Heart left ventricle (tissue), 13 donors: Measurements from ENCODE around the gene HSD11B2.

Experiments
- POLR2A ChIP-seq, 2 donors: fragments of 450-650 bp; IDR thresholded peaks; one replicate each; pipeline ENCODE4 v1.6.1; 2017; ENCODE audit warnings: antibody characterized with exemption in 2 of 2, mild to moderate bottlenecking in 2 of 2, moderate library complexity in 2 of 2
- TF ChIP-seq, protein P1 (sequence below), 12 donors: fragments of 200-600 bp; sonication (generic) in 4 of 12; IDR thresholded peaks; one replicate each; pipeline versions ENCODE4 v1.5.0 to v1.8.0; 2018 to 2022; ENCODE audit warnings: antibody characterized with exemption in 12 of 12, mild to moderate bottlenecking in 5 of 12
- donor health status: ischemic (EF 13 %, LVEDD 7.1; RV severe dilation, severe dysfunction).
- donor health status: DM: no; HTN: yes; CAD: no.
- donor health status: DM: no; HTN: no; CAD: no.
- donor health status: ischemic (EF 25% LVEDD 6.9; RV normal size, moderate dysfunction).
- donor health status: ischemic (EF 25% LVEDD 5.7; RV mildly dilated, moderate dysfunction).
- donor health status: ischemic (EF 35%, LVEDD 5.7; RV mildly dilated, moderate dysfunction).
- donor health status: nonischemic (EF 11% LVEDD 7.7; RV severe dilation, severe dysfunction).
- donor health status: DM: yes; HTN: yes; CAD: no.
- donor health status: PGD.
- donor health status: ischemic (EF 29% LVEDD 5.4; RV normal size, mild dysfunction).
- donor health status: nonischemic (EF 23%, LVEDD 6.1; RV moderate dilation, normal function).

- TF ChIP-seq, protein P1, sequence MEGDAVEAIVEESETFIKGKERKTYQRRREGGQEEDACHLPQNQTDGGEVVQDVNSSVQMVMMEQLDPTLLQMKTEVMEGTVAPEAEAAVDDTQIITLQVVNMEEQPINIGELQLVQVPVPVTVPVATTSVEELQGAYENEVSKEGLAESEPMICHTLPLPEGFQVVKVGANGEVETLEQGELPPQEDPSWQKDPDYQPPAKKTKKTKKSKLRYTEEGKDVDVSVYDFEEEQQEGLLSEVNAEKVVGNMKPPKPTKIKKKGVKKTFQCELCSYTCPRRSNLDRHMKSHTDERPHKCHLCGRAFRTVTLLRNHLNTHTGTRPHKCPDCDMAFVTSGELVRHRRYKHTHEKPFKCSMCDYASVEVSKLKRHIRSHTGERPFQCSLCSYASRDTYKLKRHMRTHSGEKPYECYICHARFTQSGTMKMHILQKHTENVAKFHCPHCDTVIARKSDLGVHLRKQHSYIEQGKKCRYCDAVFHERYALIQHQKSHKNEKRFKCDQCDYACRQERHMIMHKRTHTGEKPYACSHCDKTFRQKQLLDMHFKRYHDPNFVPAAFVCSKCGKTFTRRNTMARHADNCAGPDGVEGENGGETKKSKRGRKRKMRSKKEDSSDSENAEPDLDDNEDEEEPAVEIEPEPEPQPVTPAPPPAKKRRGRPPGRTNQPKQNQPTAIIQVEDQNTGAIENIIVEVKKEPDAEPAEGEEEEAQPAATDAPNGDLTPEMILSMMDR (IDR thresholded peaks at IDR 0.05) = no peak
- TF ChIP-seq POLR2A (IDR thresholded peaks at IDR 0.05) = no peak
Observed at GRCh38 chr16:67417333-67418061, 13.4 kb upstream of the HSD11B2 start.
